Posterior vena cava (tissue), 2 donors: ENCODE data around the gene MCCC1. TPM values are rescaled to one million over a fixed set of nuclear protein-coding genes. Genes with fewer than 3 reads are reported as not detected.
"Not testable (repeated sequence)": the region's sequence is repeated elsewhere in the genome, so short reads cannot be mapped to it uniquely, and the experiment has no call there.

Experiments
- DNase-seq: peaks from one replicate; pipeline ENCODE4 v3.0.0-alpha.2; 2020; ENCODE audit warnings: low spot score
- intact Hi-C, 2 donors: fragments of 100-400 bp; cut with DNase I; formaldehyde crosslinking; loops; one replicate each; pipeline versions ENCODE4 v1.14.1 to v1.14.2; 2022 to 2023
- total RNA-seq, 2 donors: library from RNA; stranded (reverse); fragmentation: NEBNext Ultra II Directional; extraction: Animal tissue kit (Norgen Biotek cat#: 25700); gene quantifications; one replicate each; pipeline ENCODE4 v1.2.1, GENCODE V29; 2021
- donor health status: DM: yes; HTN: yes; CAD: no.
- donor health status: DM: yes; HTN: yes; CAD: no.

Gene MCCC1
- total RNA-seq, 2 donors from 2014 or later = 15.7 to 16.5 TPM

GRCh38 chr3:183008800-183009199 lies 90.5 kb downstream of the MCCC1 start:
- DNase-seq = no peak
- intact Hi-C loops = no loop called here

DNA sequence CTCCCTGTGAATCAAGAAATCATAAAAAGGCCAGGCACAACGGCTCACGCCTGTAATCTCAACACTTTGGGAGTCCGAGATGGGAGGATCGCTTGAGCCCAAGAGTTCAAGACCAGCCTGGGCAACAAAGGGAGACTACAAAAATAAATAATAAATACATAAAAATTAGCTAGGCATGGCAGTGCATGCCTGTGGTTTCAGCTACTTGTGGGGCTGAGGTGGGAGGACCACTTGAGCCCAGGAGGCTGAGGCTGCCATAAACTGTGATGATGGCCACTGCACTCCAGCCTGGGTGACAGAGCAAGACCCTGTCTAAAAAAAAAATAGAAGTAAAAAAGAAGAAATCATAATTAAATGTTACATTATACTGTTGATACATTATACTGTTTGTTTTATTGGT lies 91.0 kb downstream of the MCCC1 start:
- intact Hi-C loops = no loop called here
- DNase-seq = no peak

GRCh38 chr3:183006396-183007002 lies 92.8 kb downstream of the MCCC1 start:
- intact Hi-C loops = no loop called here
- no peak for DNase-seq

GRCh38 chr3:182999767-183000166 lies 99.5 kb downstream of the MCCC1 start:
- intact Hi-C loops = no loop called here
- DNase-seq = no peak

GRCh38 chr3:182993486-182994201 lies 105.7 kb downstream of the MCCC1 start:
- DNase-seq, intact Hi-C loops: not testable (repeated sequence)

GRCh38 chr3:182989566-182989965 lies 109.7 kb downstream of the MCCC1 start:
- intact Hi-C loops = no loop called here

DNA sequence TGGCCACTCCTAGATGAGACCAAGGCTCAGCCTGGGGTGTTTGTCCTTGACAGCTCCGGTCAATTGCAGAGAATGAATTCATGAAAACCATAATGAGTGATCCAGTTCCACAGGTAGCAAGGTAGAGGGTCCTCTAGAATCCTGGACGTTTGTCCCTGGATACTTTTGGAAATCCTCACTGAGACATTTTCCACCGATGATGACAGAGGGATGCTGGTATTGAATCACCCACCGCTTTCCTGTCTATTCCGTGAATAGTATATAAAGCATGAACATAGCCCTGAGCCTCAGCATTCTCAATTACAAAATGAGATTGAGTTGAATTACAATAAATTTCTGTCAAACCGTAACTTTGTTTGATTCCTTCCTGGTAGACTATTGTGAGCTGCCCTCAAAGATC lies 113.3 kb downstream of the MCCC1 start:
- intact Hi-C loops = no loop called here
- no peak for DNase-seq

More at GRCh38 chr3:182989566-182989965, 109.7 kb downstream of the MCCC1 start:
- DNase-seq = no peak

DNA sequence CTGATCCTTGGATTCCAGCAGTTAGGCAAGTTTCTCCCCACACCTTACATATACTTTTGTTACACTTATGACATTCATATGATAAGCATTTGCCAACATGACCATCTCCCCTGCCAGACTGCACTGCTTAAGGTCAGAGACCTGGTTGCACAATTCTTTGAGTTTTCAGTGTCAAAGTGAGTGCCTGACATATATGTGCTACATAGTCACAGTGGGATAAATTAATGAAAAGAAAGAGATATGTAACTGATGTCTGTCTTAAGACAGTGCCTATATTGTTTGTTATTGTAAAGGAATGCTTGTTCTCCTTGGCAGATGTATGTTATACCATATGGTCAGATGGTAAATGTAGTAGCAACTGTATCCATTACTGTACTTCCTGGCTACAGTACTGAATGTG lies 115.4 kb downstream of the MCCC1 start:
- DNase-seq = no peak
- intact Hi-C loops = no loop called here

- intact Hi-C loops = no loop called here
- DNase-seq = no peak
Measured at GRCh38 chr3:182981038-182981380, 118.3 kb downstream of the MCCC1 start.

GRCh38 chr3:182980204-182981037 lies 118.9 kb downstream of the MCCC1 start, which contains the start of gene DCUN1D1:
Gene DCUN1D1 (minus strand): TSS chr3:182980538. CDS start chr3:182980489, 49 bp downstream.
- peak; percentile 97 for DNase-seq
- intact Hi-C loops = no loop called here

GRCh38 chr3:182979674-182980191 lies 119.6 kb downstream of the MCCC1 start:
- no peak for DNase-seq
- intact Hi-C loops = no loop called here

- intact Hi-C loops = no loop called here
- DNase-seq = no peak
Measured at GRCh38 chr3:182979103-182979673, 120.1 kb downstream of the MCCC1 start.

GRCh38 chr3:182978387-182978786 lies 120.9 kb downstream of the MCCC1 start:
- intact Hi-C loops = no loop called here
- DNase-seq = no peak

DNA sequence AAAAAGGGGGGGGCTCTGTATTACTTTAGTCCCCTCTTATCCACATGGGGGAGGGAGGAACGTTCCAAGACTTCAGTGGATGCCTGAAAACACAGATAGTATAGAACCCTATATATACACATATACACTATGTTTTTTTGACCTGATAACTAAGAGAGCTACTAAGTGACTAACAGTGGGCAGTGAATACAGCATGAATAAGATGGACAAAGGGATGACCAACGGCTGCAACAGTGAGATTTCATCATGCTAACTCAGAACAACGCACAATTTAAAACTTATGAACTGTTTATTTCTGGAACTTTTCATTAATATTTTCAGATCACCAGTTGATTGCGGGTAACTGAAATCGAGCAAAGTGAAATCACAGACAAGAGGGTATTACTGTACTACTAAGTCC lies 126.2 kb downstream of the MCCC1 start:
- intact Hi-C loops = no loop called here
- DNase-seq = no peak

- intact Hi-C loops = no loop called here
- DNase-seq = no peak
Measured at GRCh38 chr3:182972387-182972786, 126.9 kb downstream of the MCCC1 start.

DNA sequence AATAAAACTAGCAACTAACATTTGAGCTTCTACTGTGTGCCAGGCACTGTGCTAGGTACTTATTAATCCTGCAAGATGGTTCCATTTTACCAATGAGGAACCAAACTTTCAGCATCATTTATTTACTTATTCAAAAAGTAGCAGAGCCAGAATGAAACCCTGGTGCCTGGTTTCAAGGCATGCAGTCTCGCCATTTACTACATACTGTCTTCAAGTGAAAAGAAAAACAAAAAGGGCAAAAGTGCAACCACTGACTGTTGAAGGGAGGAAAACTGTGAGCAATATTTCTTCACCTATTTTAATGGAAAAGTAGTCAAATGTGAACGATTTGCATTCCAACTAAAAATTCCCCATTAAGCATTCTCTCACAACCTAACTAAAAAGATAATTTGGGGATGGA lies 127.7 kb downstream of the MCCC1 start:
- no peak for DNase-seq
- intact Hi-C loops = no loop called here

DNA sequence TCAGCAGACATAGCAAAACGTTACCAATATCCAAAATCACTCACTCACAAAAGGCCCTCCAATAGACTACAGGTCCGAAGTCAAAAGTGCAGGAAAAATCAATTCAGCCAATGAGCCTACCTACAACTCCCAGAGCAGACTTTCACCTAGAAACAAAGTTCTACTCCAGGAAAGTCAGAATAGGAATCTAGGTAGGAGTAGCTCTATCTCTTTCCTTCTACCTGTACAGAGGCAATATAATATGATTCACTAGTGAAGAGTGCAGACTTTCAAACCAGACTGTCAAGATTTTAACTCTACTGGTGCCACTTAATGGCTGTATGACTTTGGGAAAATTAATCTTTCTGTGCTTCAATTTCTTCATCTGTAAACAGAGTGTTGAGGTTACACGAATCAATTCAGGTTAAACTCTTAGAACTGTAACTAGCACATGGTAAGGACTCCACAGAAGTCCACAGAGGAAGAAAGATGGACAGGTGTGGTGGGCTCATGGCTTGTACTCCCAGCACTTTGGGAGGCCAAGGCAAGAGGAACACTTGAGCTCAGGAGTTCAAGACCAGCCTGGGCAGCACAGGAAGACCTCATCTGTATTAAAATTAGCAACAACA lies 128.4 kb downstream of the MCCC1 start:
- intact Hi-C loops = no loop called here
- DNase-seq = no peak

DNA sequence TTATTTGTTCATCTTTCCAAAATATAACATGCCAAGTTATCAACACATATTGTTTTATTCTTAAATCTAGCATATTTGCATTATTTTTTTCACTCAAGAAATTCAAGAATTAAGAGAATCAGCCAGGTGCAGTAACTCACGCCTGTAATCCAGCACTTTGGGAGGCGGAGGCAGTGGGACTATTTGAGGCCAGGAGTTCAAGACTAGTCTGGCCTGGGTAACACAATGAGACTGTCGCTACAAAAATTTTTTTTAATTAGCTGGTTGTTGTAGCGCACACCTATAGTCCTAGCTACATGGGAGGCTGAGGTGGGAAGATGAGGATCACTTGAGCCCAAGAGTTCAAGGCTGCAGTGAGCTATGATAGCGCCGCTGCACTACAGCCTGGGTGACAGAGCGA lies 129.4 kb downstream of the MCCC1 start:
- no peak for DNase-seq
- intact Hi-C loops = loop anchor here in 1 of 2 donors (5.0 kb wide), 1 partner anchor 1923 kb away; no protein-coding TSS in a partner anchor

GRCh38 chr3:182969277-182969676 lies 130.0 kb downstream of the MCCC1 start:
- intact Hi-C loops = loop anchor here in 1 of 2 donors (5.0 kb wide), 1 partner anchor 1922 kb away; no protein-coding TSS in a partner anchor
- DNase-seq = no peak
